A673 (cell line): ENCODE measurements around the gene CCDC134.

ENCODE experiments used
- CTCF ChIP-seq: fragments of 300-800, 200-600 bp; sonication (generic); conservative IDR thresholded peaks from 2 replicates; pipeline ENCODE4 v1.5.1; 2017; ENCODE audit warnings: low read depth, mild to moderate bottlenecking, antibody characterized with exemption, low read length, moderate library complexity, mixed read lengths
- EZH2 ChIP-seq: fragments of 200-600 bp; sonication (generic); IDR thresholded peaks from 2 replicates; pipeline ENCODE4 v1.6.1; 2017; ENCODE audit warnings: borderline replicate concordance, low read depth, mild to moderate bottlenecking, mixed read lengths, antibody characterized with exemption, low read length; ENCODE audit not compliant: poor library complexity, severe bottlenecking

- TF ChIP-seq CTCF (peak; percentile 67), EZH2 (no peak)
Measured at GRCh38 chr22:41762980-41763779, 37.3 kb upstream of the CCDC134 start.
